HG02884 (cell line): ENCODE results near the gene PFKFB3.
A peak's percentile ranks its signal among the peaks of the same experiment; 100 is the strongest.
"Not testable (repeated sequence)": the region's sequence is repeated elsewhere in the genome, so short reads cannot be mapped to it uniquely, and the experiment has no call there.

Source experiments
- ATAC-seq: cut with Tn5 transposase; IDR thresholded peaks from one replicate; pipeline ENCODE4 v1.9.1; 2021; ENCODE audit warnings: mild to moderate bottlenecking, moderate library complexity; ENCODE audit not compliant: unreplicated experiment

Gene PFKFB3

DNA sequence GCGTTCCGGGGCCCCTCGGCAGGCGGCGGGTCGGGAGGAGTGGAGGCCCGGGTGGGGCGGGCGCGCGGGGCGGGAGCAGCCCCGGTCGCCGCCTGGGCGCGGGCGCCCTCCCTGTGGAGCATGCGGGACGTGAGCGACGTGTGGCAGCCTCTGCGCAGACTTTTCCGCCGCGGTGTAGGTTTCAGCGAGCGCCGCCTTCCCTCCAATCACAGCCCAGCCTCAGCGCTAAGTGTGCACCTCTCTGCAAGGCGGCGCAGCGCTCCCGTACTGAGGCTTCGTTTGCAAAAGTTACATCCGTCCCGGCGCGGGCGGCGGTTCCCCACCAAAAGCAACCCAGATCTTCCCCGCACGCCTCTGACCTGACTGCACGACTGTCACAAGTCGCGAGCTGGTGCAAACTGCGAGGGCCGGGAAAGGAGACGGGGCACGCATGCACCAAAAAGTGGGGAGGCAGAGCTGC lies 1.2 kb upstream of the PFKFB3 start:
- ATAC-seq = peak; percentile 46

DNA sequence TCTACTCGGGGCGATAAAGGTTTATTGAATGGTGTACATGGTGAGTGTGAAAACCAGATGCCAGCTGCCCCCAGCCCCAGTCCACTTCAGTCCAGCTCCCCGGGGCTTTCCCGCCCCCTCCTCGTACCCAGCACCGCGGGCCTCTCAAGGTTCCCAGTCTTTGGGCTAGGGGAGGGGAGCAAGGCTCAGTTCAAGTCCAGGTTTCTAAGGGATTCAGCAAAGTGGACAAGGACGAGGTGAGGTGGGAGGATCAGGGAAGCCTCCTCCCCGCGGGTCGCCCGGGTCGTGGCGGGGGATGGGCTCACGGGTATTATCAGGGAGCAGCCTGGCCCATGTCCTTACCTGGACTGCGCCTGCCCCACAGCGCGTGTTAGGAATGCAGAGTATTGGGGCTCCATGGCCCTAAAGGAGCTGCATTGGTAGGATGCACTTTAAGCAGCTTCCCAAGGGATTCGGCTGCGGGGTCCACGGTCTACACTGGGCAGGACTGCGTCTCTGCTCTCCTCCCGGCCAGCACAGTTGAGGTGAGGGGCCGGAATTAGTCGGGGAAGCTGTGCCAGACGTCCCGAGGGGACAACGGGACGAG lies 541 bp upstream of the PFKFB3 start:
- ATAC-seq = no peak

DNA sequence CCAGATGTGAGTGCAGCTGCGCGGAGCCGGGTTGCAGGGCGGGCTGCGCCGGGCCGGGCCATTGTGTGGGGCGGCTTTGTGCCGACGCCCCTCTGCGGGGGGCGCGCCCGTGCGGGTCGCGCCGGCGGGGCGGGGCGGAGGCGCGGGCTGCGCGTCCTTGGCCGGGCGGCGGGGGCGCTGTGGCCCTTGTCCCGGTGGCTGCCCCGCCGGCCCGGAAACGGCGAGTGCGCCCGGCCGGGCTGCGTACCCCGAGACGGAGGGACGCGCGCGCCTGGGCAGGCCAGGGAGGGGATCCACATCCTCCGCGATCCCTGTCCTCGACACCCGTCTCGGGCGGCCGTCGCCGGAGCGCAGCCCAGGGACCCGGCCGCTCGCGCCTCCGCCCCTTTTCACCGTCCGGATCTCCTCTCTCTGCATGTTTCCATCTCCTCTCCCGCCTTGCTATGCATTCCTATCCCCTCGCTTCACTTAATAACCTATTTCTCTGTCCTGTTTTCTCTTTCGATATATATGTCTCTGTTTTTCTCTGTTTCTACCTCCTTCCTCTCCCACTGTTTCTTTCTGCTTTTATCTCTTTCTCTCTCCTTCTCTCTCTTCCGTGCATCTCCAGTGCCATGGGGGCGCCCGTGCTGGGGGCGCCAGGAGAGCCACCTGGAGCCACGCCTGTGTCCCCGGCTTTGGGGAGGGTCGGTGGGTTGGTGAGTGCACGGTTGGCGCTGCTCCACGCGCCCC lies 765 bp downstream of the PFKFB3 start:
- peak; percentile 38 for ATAC-seq

DNA sequence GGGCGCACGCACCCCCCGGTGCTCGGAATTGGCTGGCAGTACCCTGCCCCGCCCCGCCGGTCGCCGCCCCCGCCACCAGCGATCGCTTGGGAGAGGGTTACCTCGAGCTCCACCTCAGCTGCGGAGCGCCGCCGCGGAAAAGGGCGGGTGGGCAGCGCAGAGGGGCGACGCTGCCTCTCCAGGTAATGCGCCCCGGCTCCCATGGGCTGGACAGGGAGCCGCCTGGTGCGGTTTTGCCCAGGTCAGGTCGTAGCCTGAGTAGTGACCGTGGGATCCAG lies 1.3 kb downstream of the PFKFB3 start:
- ATAC-seq = no peak

DNA sequence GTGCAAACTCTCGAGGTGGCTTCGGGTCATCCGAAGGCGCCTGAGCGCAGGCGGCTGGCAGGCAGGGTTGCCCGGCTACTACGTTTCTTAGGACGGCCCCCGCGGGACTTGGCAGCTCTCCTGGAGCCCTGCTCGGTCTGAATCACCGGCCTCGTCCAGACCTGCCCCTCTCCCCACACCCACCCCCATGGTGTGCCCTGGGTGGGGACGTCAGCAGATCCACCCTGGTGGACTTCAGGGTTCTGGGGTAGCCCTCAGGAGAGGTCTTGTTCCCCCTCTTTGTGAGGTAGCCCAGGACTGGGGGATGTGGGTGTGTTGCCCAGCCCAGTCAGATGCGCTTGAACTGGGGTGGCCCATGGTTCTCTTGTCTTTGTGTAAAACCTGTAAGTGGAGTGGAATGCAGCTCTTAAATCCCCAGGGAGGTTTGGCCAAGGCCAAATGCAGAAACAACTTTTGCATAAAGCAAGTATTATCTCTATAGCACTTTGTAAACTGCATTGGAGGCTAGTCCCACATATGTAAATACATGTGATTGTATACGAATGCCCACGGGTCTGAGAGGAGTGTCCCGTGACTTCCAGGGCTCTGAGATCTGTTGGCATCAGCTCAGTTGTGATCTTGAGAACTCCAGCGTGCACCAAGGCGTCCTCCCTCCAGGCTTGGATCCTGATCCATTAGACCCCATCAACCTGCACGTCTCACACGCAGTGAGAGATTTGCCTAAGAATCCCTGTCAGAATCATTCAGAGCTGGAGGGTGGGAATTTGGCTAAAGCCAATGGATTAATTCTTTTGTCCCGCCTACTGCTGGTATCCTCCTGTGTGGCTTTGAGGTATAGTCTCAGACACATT lies 1.8 kb downstream of the PFKFB3 start:
- no peak for ATAC-seq

DNA sequence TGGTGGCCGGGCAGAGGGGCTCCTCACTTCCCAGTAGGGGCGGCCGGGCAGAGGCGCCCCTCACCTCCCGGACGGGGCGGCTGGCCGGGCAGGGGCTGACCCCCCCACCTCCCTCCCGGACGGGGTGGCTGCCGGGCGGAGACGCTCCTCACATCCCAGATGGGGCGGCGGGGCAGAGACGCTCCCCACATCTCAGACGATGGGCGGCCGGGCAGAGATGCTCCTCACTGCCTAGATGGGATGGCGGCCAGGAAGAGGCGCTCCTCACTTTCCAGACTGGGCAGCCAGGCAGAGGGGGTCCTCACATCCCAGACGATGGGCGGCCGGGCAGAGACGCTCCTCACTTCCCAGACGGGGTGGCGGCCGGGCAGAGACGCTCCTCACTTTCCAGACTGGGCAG lies 3.8 kb downstream of the PFKFB3 start:
- not testable (repeated sequence) for ATAC-seq

DNA sequence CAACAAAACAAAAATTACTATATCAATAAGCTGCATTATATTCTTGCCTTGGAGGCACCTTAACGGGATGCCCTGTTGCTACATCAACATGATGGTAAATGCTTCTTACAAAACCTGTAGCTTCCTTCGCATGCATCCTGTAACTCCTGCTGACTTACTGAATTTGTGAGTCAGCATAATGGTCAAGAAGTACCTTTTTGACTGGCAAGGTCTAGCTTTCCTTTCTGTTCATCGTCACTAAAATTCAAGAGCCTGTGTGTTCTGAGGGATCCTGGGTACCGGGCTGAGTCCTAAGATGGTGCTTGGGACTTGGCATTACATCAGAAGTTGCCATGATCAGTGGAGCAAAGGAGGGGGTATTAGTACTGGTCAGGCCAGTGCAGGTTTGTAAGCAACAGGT lies 4.9 kb downstream of the PFKFB3 start:
- no peak for ATAC-seq

DNA sequence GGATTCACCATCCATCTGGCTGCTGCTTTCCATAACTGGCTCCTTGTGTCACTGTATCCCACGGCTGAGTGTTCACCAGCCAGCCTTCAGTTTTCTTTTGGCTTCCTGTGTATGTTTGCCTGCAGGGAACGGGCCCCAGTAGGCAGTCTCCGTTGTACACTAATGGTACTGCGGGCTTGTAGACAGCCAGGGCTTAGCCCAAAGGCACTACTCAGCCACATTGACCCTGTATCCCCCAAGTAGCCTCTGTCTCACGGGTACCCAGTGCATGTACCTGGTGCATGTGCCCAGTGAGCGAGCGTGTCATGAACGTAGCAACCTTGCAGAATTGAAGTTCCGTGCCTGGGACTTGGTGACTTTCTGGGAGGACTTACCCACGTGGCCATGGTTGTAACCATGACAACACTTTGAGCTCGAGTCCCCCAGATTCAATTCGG lies 6.1 kb downstream of the PFKFB3 start:
- ATAC-seq = no peak

DNA sequence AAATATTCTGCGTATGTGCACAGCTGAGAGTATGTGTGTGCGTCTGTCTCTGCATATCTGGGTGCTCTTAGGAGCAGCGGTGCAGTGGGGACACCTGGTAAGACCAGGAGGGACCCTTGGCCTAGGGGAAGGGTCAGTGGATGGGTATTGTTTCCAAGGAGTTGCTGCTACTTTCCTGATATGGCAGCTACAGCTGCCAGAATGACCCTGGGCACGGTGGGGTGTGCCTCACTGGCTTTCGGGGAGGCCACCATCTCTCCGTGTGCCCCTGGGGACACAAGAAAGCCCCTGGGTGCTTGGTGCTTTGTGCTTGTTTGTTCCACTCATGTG lies 8.6 kb downstream of the PFKFB3 start:
- no peak for ATAC-seq

DNA sequence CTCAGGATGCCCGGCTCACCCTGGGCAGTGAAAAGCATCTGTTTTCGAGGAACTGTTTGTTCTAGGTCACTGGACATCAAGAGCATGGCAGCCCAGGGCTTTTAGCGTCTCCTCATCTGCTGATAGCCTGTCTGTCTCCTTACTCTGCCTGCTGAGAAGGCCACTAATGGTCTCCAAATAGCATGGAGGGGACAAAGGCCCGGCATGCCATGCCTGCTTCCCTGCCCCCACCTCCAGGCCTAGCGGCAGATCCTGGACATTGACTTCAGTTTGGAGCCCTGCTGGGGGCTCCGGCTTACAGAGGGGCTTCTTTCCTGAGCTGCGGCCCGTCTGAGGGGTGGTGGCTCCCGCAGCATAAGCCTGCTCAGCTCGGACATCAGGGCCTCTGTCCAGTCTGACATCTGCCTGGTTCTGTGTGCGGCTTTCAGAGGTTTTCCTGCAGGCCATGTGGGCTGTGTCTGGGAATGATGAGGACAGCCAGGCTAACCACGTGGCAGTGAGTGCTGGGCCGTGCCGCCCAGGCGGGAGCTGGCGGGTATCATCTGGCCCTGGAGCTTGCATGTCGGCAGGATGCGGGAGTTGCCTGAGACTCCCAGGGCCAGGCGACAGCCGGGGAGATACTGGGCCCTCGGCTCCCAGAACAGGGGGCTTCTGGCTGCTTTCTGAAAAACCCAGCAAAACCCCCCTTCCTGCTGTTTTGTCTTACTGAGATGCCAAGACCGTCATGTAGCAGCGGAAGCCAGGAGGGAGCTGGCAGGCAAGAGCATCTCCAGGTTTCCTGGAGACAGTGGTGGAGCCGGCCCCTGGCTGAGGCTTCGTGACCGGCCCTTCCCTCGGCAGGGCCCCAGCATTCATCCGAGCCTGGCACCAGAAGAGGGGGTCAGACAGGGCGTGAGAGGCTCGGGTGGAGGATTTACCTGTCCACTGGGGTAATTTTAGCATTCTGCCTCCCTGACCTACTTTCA lies 9.2 kb downstream of the PFKFB3 start:
- ATAC-seq = no peak

DNA sequence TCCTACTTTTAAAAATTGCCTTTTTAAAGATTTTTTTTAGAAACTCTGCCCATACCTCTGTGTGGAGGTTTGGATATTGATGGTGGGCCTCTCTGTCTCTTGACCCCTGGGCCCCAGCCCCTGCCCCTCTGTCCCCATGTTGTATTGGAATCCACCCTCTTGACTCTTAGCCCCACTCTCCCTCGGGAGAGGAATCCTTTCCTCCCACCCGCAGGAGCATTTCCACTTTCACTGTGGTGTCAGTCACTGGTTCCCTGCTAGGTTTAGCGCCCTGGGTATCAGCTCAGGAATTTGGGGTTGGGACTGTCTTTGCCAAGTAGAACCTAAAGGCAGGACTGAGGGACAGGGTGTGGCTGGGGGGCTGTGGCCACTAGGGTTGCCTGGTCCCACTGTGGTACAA lies 10.1 kb downstream of the PFKFB3 start:
- ATAC-seq = no peak

DNA sequence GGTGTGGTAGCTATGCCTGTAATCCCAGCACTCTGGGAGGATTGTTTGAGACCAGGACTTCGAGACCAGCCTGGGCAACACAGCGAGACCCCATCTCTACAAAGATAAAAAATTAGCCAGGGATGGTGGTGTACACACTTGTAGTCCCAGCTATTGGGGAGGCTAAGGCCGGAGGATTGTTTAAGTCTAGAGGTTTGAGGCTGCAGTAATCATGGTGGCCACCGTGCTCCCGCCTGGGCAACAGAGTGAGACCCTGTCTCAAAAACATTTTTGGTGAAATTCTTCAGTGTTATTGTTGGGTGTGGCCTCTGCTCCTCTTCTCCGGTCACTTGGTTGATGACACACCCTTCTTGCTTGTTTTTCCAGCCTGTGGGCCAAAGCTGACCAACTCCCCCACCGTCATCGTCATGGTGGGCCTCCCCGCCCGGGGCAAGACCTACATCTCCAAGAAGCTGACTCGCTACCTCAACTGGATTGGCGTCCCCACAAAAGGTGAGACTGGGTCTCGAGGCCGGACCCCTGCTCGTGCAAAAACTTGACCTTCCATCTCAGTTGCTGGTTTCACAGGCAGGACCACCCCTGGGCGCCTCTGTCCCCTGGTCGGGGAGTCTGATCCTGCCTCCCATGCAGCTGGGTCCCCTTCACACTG lies 10.6 kb downstream of the PFKFB3 start:
- ATAC-seq = no peak

DNA sequence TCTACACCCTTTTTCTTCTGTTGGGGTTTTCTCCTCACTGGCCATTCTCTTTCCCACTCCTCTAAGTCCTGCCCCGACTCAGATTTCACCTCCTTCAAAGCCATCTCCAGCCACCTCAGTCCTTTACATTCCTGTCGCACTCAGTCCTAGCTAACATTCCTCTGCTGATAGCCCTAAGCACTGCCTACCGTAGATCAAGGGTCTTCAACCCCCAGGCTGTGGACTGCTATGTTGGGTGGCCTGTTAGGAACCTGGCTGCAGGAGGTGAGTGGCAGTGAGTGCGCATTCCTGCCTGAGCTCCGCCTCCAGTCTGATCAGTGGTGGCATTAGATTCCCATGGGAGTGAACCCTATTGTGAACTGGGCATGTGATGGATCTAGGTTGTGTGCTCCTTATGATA lies 11.2 kb downstream of the PFKFB3 start:
- no peak for ATAC-seq

DNA sequence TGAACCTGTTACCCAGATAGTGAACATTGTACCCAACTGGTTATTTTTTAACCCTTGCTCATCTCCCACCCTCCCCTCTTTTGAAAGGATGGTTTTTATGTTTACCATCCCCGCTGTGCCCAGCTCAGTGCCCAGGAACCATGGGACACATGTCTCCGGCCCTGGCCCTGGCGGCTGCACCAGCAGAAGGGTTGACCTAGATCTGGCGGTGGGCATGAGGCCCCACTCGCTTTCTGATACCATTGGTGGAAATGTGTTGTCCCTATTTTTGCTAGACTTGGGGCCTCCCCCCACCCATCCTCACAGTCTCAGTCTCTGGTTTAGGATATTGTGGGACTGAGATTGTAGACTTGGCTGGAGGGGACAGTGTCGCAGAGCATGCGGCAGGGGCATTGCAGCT lies 11.9 kb downstream of the PFKFB3 start:
- no peak for ATAC-seq

DNA sequence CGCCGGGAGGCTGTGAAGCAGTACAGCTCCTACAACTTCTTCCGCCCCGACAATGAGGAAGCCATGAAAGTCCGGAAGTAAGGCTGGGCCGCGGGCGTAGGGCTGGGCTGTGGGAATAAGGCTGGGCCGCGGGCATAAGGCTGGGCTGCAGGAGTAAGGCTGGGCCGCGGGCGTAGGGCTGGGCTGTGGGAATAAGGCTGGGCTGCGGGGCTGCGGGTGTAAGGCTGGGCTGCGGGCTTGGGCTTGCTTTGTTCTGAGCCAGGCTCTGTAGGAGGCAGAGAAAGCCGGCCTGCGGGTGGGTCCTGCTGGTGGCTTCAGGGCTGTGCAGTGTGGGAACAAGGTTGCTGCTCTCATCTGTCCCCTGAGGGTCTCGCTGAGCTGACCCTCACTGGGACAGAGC lies 12.5 kb downstream of the PFKFB3 start:
- ATAC-seq = no peak

DNA sequence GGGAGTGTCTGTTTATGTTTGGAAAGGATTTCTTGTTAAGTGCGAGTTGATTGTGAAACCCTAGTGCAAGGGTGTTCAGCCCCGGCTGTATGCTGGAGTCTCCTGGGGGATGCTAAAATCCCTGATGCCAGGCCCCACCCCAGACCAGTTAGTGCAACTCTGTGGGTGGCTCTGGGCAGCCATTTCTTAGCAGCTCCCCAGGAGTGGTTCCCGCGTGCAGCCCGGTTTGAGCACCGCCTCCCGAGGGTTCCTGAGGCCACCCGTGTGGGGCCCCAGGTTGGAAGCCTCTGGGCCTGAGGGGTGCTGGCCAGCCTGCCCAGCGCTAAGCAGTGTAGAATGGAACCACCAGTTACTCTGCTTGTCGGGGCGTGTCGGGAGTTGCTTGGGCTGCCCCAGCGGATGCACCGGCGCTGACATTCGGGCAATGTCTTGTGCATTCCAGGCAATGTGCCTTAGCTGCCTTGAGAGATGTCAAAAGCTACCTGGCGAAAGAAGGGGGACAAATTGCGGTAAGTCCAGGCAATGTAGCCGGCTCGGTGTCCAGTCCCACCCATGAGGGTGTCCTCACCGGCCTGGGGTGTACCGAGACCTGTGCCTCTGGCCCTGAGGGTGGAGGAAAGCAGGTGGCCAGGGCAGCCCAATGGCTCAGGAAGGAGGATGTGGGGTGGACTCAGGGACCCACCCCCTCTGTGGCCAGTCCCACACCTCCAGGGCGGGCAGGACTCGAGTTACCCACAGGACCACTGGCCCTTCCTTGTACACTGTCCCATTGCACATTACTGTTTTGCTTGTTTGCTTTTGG lies 13.2 kb downstream of the PFKFB3 start:
- no peak for ATAC-seq

DNA sequence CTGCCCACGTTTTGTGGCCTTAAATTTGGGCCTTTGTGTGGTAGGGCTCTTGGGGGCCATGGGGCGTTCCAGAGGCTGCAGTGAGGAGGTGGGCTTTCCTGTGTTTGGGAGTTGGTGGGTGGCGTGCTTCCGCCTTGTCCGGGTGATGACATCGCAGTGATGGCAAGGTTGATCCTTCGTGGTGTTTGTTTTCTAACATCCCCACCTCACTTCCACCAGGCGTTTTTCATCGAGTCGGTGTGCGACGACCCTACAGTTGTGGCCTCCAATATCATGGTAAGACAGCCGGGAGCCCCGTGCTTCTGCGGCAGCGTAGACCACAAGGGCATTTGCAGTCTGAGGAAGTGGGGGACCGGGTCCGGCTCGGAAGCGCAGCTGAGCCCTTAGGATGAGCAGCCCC lies 14.2 kb downstream of the PFKFB3 start:
- ATAC-seq = no peak

DNA sequence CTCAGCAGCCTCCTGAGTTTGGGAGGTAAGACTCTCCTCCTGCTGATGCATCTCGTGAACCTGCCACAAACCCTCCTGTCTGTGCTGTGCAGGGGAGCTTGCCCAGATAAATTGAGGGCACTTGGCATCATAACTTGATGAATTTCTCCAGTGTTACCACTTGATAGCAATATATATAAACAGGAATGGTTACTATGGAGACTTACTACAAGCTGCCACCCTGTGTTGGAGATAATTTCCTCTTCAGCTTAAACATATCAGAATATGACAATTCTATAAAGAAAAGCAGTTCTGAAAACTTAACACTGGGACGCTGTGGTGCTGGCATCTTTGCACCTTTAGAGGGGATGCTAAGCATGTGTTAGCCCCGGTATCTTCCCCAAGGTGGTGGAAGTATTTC lies 14.9 kb downstream of the PFKFB3 start:
- ATAC-seq = no peak

DNA sequence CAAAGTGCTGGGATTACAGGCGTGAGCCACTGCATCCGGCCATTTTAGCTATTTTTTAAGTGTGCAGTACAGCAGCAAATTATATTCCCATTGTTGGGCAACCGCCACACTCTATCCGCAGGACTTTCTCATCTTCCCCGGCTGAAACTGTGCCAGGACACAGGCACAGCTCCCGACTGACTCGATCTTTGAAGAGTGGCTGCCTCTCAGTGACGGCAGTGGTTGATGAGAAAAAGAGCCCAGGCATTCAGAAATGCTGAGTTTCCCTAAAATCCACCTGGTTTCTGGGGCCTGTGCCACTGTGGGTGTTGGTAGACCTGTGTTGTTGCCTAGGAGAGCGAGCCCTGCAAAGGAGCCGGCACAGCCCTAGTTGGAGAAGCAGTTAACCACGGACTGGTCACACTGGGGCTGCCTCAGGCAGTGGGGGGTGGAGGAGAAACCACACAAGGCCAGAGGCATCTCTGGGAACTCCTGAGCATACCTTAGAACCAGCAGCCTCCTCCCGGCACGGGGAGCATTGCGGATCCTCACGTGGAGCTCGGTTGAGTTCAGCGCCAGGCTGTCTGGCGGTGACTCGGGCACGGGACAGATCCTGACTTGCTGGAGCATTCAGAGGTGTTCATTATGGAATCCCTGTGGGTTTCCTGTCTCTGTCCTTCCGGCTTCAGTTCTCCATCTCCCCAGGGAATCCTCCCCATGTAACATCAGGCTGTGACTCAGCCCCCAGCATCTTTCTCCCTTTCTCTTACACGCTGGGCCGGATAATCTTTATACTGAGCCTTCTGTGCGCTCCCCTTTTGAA lies 16.2 kb downstream of the PFKFB3 start:
- no peak for ATAC-seq
